Pons (tissue), 1 donor: ENCODE data around the gene OOSP3.
"Not testable (repeated sequence)": the region's sequence is repeated elsewhere in the genome, so short reads cannot be mapped to it uniquely, and the experiment has no call there.

Experiments
- DNase-seq: peaks from one replicate; pipeline ENCODE4 v3.0.0-alpha.2; 2016; ENCODE audit warnings: low spot score

OOSP3 gene

GRCh38 chr11:59877325-59877724 is 1.3 kb upstream of the OOSP3 start:
- DNase-seq = no peak

DNA sequence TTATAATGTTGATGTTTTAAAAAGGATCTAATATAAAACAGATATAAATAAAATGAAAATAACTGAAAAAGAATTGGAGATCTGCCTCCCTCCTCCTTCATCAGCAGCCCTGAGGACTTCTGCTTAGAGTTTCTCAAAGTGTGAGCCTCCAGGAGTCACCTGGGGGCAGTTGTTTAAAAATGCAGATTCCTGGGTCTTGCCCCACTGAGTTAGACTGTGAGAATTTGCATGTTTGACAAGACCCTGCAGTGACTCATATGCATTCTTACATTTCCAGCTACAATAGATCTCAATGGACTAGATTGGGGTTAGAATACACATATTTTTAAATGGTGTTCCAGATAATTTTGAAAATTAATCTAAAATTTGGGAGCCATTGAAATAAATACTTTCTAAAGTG is 798 bp upstream of the OOSP3 start:
- no peak for DNase-seq

GRCh38 chr11:59879567-59879966 is 985 bp downstream of the OOSP3 start:
- no peak for DNase-seq

GRCh38 chr11:59883597-59883996 is 5.0 kb downstream of the OOSP3 start:
- no peak for DNase-seq

- not testable (repeated sequence) for DNase-seq
Observed at GRCh38 chr11:59887156-59887555, 8.6 kb downstream of the OOSP3 start.

- DNase-seq = no peak
Observed at GRCh38 chr11:59891781-59892181, 13.2 kb downstream of the OOSP3 start.

DNA sequence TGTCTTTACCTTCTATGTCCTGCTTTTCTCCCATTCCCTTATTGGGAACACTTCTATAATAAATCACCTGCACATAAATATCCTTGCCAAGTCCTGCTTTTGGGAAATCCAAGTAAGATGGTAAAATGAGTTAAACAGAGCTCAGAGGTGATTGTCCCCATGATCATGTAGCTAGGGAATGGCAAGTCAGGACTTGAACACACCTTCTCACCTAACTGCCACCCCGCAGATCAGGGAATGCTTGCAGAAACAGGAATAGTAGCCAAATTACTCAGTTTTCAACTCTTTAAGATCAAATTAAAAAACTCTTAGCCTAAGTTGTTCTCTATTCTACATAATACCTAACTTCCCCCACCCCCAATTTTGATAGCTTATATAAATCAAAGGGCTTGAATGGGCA is 16.0 kb downstream of the OOSP3 start:
- DNase-seq = no peak

DNA sequence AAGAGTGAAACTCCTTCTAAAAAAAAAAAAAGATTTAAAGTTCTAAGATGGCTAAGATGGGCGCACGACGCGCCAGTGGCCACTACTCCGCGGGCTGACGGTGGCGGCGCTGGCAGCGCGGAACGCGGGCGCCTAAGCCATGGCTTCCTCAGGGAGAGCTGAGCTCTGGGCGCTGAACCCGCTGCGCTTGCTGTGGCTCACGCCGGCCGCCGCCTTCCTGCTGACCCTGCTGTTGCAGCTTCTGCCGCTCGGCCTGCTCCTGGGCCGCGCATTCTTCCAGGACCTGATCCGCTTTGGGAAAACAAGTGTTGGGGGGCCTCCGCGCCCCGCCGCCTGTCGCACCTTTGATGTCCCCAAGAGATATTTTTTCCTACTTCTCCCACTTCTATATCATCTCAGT is 19.5 kb downstream of the OOSP3 start:
- no peak for DNase-seq

DNA sequence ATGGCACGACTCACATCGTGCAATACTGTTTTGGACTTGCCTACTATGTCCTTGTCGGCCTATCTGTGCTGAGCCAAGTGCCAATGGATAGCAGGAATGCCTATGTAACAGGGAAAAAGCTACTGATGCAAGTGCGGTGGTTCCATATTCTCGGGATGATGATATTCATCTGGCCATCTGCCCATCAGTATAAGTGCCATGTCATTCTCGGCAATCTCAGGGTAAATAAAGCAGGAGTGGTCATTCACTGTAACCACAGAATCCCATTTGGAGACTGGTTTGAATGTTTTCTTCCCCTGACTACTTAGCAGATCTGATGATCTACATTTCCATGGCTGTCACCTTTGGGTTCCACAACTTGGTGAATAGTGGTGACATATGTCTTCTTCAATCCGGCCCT is 20.1 kb downstream of the OOSP3 start:
- DNase-seq = no peak

GRCh38 chr11:59899532-59899931 is 20.9 kb downstream of the OOSP3 start:
- DNase-seq = no peak

DNA sequence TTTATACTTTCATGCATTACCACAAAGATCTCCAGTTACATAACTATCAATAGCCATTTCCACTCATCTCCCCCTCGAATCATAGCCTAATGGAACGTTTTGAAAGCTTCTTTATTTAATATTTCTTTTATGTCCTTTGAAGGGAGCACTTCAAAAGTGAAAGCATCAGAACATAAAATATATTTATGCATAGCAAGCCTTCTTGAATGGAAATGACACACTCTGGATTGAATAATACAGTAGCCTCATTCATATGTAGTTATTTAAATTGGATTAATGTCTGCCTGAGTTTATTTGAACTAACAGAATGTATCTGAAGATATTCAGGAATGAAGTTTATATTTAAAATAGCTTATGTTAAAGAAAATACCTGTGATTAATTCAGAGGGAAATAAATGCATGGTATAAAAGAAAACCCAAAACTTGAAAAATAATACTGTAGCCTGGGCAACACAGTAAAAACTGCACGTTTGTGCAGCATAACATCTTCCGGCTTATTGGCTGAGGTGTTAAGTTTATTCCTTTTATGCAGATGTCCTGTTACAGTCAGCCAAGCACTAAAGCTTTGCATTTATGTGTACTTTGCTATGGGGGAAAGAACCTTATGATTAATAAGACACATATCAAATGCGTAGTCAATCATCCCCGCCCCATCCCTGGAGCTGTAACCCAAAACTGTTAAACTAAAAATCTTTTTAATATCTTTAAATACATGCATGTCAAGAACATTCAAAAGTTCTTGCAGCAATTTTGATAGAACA is 22.0 kb downstream of the OOSP3 start:
- DNase-seq = no peak

DNA sequence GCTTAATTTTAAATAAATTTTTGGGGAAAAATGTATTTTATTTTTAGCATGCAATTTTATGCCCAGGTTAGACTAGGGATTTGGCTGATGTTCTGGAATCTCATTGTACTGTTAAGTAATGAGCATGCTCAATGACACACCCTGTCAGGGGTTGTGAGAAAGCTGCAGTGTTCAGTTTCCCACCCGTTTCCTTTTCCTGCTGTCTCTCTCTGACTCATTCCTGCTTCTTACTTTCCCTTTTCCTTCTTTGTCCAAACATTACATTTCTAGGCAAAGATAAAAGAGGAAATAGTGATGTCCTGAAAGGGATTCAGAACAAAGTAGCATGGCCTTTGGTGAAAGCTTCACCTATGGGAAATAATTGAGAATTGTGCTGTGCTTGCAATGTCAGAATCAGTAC is 22.7 kb downstream of the OOSP3 start:
- DNase-seq = no peak

GRCh38 chr11:59903569-59903968 is 25.0 kb downstream of the OOSP3 start:
- DNase-seq = not testable (repeated sequence)

DNA sequence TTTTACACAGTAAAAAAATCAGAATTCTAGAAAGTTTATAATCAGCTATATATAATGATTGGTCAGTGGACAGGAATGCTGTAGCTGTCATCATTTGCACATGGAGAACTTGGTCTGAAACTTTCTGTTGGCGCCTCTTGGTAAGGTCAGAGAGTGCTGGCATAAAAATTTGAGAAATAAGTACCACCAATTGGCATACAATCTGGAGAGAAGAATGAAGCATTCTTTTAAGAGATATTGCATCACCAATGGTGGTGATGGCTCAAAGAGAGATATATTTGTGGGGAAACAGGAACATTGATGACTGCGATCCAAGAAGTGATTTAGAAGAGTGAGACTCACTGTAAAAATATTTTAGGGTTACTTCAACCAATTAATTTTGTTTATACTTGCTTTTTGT is 39.9 kb downstream of the OOSP3 start:
- DNase-seq = no peak

GRCh38 chr11:59918987-59919589 is 40.5 kb downstream of the OOSP3 start:
- DNase-seq = peak; percentile 14

- DNase-seq = no peak
Observed at GRCh38 chr11:59923813-59924212, 45.2 kb downstream of the OOSP3 start.

- DNase-seq = no peak
Observed at GRCh38 chr11:59931688-59932087, 53.1 kb downstream of the OOSP3 start.

DNA sequence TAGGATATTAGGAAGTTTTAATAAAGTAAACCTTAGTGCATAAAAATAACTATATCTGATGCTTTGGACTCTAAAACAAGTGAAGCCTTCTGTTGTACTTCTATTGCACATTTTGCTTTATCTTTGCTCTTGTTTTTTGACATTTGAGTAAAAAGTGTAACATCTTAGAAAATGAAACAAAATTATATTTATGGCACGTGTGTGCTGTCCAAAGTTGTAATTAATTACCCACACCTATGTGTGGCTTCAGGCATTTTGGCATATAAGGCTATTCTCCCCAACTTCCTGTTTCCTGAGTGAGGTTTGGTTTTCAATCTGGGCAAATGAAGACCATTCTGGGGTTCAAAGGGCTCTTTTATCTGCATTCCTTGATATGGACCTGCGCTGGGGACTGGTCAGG is 59.5 kb downstream of the OOSP3 start, which contains the start of gene OOSP1:
TSS of gene OOSP1 (plus strand) at position 301 of the 400 bp plus-strand sequence. CDS start at position 324, 23 bp downstream.
- no peak for DNase-seq

DNA sequence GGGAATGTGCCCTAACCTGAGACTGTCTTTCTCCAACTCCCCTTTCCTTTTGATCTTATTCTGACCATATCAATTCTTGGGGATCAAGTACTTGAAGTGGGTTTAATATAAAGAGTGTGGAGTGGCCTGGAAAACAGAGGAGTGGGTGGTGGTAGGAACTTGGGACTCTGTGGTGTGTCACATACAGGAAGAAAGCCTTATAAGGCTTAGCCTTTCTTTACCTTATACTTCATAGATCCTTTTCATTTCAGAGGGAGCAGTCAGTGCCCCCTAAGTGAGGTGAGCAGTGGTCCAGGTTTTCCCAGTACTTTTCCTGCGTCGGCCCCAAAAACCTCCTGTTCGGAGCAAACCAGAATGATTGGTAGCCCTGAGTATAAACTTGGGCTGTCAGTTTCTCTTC is 60.1 kb downstream of the OOSP3 start:
- DNase-seq = no peak

GRCh38 chr11:59939482-59939881 is 60.9 kb downstream of the OOSP3 start:
- DNase-seq = no peak

DNA sequence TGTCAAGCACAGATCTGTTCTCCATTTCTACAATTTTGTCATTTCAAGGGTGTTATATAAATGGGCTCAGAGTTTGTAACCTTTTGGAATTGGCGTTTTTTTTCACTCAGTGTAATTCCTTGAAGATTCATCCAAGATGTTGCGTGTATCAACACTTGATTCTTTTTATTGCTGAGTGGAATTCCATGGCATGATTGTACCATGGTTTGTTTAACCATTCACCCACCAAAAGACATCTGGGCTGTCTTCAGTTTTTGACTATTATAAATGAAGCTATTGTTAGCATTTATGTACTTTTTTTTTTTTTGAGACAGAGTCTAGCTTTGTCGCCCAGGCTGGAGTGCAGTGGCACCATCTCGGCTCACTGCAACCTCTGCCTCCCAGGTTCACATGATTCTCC is 62.5 kb downstream of the OOSP3 start:
- DNase-seq = no peak

- no peak for DNase-seq
Observed at GRCh38 chr11:59943997-59944714, 65.6 kb downstream of the OOSP3 start.

- DNase-seq = peak; percentile 4
Observed at GRCh38 chr11:59944720-59945119, 66.1 kb downstream of the OOSP3 start.
